Lower lobe of right lung (tissue), 2 donors: ENCODE measurements around the gene RNF215. TPM values are rescaled to one million over a fixed set of nuclear protein-coding genes. Genes with fewer than 3 reads are reported as not detected.
"Not testable (repeated sequence)": the region's sequence is repeated elsewhere in the genome, so short reads cannot be mapped to it uniquely, and the experiment has no call there.

Experiments used
- ATAC-seq, 2 donors: fragments of 200-7000 bp; cut with Tn5 transposase; one replicate each; pipeline ENCODE4 v1.9.1; 2020 to 2022; ENCODE audit warnings: mild to moderate bottlenecking in 2 of 2, moderate library complexity in 2 of 2
- DNase-seq: peaks from one replicate; pipeline ENCODE4 v3.0.0-alpha.2; 2020
- H3K27ac ChIP-seq: fragments of 200-600 bp; one replicate; pipeline ENCODE4 v1.8.0; 2022
- H3K27me3 ChIP-seq: fragments of 200-600 bp; one replicate; pipeline ENCODE4 v1.8.0; 2022; ENCODE audit warnings: low read depth
- H3K36me3 ChIP-seq: fragments of 200-600 bp; one replicate; pipeline ENCODE4 v1.8.0; 2022; ENCODE audit warnings: mild to moderate bottlenecking
- H3K4me1 ChIP-seq: fragments of 200-600 bp; one replicate; pipeline ENCODE4 v1.8.0; 2022
- H3K4me3 ChIP-seq: fragments of 200-600 bp; one replicate; pipeline ENCODE4 v1.8.0; 2022; ENCODE audit warnings: mild to moderate bottlenecking
- H3K9me3 ChIP-seq: fragments of 200-600 bp; one replicate; pipeline ENCODE4 v1.8.0; 2022
- CTCF ChIP-seq: fragments of 200-600 bp; IDR thresholded peaks from one replicate; pipeline ENCODE4 v1.8.0; 2022; ENCODE audit warnings: antibody characterized with exemption, mild to moderate bottlenecking
- intact Hi-C: fragments of 100-400 bp; cut with DNase I; formaldehyde crosslinking; loops from one replicate; pipeline ENCODE4 v1.11.0; 2022
- total RNA-seq: library from RNA; stranded (reverse); fragmentation: NEBNext Ultra II Directional; extraction: Animal tissue kit (Norgen Biotek cat#: 25700); gene quantifications from one replicate; pipeline ENCODE4 v1.2.1, GENCODE V29; 2021
- donor health status: DM: no; HTN: yes; CAD: no; lungs with severe emphysema.

RNF215 gene
- total RNA-seq, 1 donor from 2014 or later, result 13.6 TPM

GRCh38 chr22:30340911-30341685 lies 46.1 kb downstream of the RNF215 start:
- Histone ChIP-seq H3K36me3 (peaks cover 100% of the 10 kb centered on the region), H3K27me3 (no peaks in the 10 kb centered on the region), H3K27ac (no peak overlapping the region), H3K9me3 (no peaks in the 10 kb centered on the region), H3K4me1 (no peaks in the 10 kb centered on the region), H3K4me3 (no peak overlapping the region)
- intact Hi-C loops, result no loop called here
- no peak for TF ChIP-seq CTCF
- no peak for DNase-seq
- peak in 1 of 2 donors; percentile 27 for ATAC-seq

DNA sequence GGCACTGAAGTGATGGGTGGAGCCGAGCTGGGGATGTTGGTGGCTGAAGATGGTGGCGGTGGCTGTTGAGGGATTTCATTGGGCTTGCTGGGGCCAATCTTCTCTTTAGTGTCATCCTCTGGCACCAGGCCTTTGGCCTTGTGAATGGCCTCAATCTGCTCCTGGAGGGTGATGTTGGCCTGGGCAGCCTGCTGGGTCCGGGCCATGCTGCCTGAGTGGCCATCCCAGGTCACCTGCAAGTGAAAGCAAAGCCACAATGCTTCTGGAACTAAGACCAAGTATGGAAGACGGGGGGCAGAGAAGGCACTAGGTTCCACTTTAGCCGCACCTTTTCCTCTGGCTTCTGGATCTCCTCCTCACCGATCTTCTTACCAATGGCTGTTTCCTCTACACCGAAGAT lies 48.4 kb downstream of the RNF215 start:
- H3K27ac ChIP-seq, result no peak overlapping the region
- intact Hi-C loops, result no loop called here
- no peak for TF ChIP-seq CTCF
- H3K4me3 ChIP-seq, result no peak overlapping the region
- ATAC-seq, result no peak
- DNase-seq, result no peak
- H3K27me3 ChIP-seq, result no peaks in the 10 kb centered on the region
- H3K36me3 ChIP-seq, result peaks cover 100% of the 10 kb centered on the region
- no peaks in the 10 kb centered on the region for H3K4me1 ChIP-seq
- H3K9me3 ChIP-seq, result no peaks in the 10 kb centered on the region

DNA sequence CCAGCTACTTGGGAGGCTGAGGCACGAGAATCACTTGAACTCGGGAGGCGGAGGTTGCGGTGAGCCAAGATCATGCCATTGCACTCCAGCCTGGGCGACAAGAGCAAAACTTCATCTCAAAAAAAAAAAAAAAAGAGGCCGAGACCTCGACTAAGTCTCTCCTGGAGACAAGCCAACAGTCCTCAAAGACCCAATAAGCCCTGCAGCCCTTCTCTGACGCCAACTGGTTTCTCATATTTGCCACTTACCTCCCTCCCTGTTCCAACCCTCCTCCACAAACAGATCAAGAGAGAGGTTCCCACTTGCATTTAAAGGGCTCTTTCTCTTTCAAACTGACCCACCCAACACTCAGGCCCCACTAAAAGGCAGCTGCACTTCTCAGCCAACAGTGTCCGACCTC lies 48.9 kb downstream of the RNF215 start:
- H3K4me1 ChIP-seq, ATAC-seq, intact Hi-C loops, H3K27ac ChIP-seq, H3K9me3 ChIP-seq, DNase-seq, H3K27me3 ChIP-seq, H3K4me3 ChIP-seq: not testable (repeated sequence)
- H3K36me3 ChIP-seq, result peaks cover 100% of the 10 kb centered on the region

DNA sequence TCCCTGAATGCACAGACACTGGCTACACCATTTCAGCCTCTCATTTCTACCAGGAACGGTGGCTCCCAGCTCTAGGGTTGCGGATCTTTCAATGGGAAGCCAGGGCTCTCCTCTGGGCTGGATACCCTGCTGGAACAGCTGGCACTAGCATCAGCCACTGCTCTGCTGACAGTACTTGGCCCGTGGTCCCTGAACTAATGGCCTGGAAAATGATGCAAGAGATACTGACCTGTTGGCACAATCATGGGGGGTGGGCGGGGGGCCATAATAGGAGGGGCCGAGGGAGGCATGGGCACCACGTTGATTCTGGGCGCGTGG lies 49.8 kb downstream of the RNF215 start:
- Histone ChIP-seq H3K36me3 (peaks cover 100% of the 10 kb centered on the region), H3K4me3 (no peak overlapping the region), H3K9me3 (no peaks in the 10 kb centered on the region), H3K27ac (no peak overlapping the region), H3K27me3 (no peaks in the 10 kb centered on the region), H3K4me1 (no peaks in the 10 kb centered on the region)
- intact Hi-C loops, result no loop called here
- DNase-seq (no peak), ATAC-seq (no peak)
- no peak for TF ChIP-seq CTCF

DNA sequence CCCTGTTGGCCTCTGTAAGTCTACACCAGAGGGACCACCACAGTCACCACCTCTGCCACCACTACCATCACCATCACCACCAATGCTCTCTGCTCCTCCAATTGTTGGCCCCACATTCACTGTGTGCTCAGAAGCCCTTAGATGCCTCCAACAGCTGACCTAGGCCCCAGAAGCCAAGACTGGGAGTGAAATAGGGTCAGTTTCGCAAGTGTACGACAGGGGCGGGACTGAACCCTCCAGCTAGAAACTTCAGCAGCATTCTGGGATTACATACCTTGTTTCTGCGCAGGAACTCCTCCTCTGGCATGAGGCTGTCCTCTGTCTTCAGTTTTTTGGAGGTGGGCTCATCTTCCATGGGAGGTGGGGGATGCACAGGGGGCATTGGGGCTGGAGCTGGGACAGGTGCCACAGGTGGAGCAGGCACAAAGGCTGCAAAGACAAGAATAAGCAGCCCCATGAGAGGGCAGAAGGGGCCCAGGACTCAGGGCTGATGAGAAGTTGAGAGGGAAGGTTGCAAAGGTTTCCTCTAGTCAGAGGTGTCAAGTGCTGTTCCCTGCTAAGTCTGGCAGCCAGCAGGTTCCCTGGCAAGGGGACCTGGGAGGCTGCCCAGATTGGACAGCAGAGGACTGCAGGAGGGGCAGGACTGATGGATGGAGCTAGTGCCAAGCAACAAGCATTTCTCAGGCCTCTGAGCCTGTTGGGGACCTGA lies 50.3 kb downstream of the RNF215 start:
- Histone ChIP-seq H3K4me3 (no peak overlapping the region), H3K9me3 (no peaks in the 10 kb centered on the region), H3K4me1 (no peaks in the 10 kb centered on the region), H3K27ac (no peak overlapping the region), H3K36me3 (peaks cover 100% of the 10 kb centered on the region), H3K27me3 (no peaks in the 10 kb centered on the region)
- intact Hi-C loops, result no loop called here
- DNase-seq, result no peak
- no peak for TF ChIP-seq CTCF
- ATAC-seq, result no peak

- no peaks in the 10 kb centered on the region for H3K9me3 ChIP-seq
- H3K36me3 ChIP-seq, result peaks cover 99% of the 10 kb centered on the region
- H3K4me1 ChIP-seq, result no peaks in the 10 kb centered on the region
- no peak for DNase-seq
- no peak for ATAC-seq
- H3K27me3 ChIP-seq, result no peaks in the 10 kb centered on the region
- TF ChIP-seq CTCF, result no peak
- no peak overlapping the region for H3K27ac ChIP-seq
- intact Hi-C loops, result no loop called here
- no peak overlapping the region for H3K4me3 ChIP-seq
Observed at GRCh38 chr22:30335236-30335635, 52.0 kb downstream of the RNF215 start.
